HEK293T (cell line): ENCODE results near the gene PPP1R9B.

Experiments
- CTCF ChIA-PET: fragments of 350-600 bp; formaldehyde crosslinking; extraction: SDS; loops from one replicate; lab custom pipeline; 2021; ENCODE audit warnings: antibody characterized with exemption, inconsistent platforms; lab: Yijun Ruan, JAX
- POLR2A ChIA-PET: fragments of 350-600 bp; formaldehyde crosslinking; extraction: SDS; loops from one replicate; lab custom pipeline; 2020; ENCODE audit warnings: antibody characterized with exemption, inconsistent platforms; lab: Yijun Ruan, JAX
- DNase-seq: peaks from one replicate; pipeline ENCODE4 v3.0.0; 2012; ENCODE audit warnings: mixed read lengths; ENCODE audit errors: extremely low spot score
- ARNT ChIP-seq: fragments of 450-650 bp; IDR thresholded peaks from 2 replicates; pipeline ENCODE4 v1.6.1; 2017; ENCODE audit warnings: mild to moderate bottlenecking
- BHLHE40 ChIP-seq: fragments of 450-650 bp; IDR thresholded peaks from 2 replicates; pipeline ENCODE4 v1.6.1; 2016; ENCODE audit warnings: mild to moderate bottlenecking, moderate library complexity, borderline replicate concordance
- CTBP1 ChIP-seq: fragments of 450-650 bp; IDR thresholded peaks from 2 replicates; pipeline ENCODE4 v1.6.1; 2016; ENCODE audit warnings: borderline replicate concordance
- ELF4 ChIP-seq: fragments of 450-650 bp; IDR thresholded peaks from 2 replicates; pipeline ENCODE4 v1.6.1; 2017; ENCODE audit warnings: antibody characterized with exemption
- FOXA1 ChIP-seq: fragments of 450-650 bp; IDR thresholded peaks from 2 replicates; pipeline ENCODE4 v1.6.1; 2016; ENCODE audit warnings: mild to moderate bottlenecking
- FOXK2 ChIP-seq: fragments of 450-650 bp; IDR thresholded peaks from 2 replicates; pipeline ENCODE4 v1.6.1; 2016; ENCODE audit warnings: mild to moderate bottlenecking
- FOXM1 ChIP-seq: fragments of 450-650 bp; IDR thresholded peaks from 2 replicates; pipeline ENCODE4 v1.6.1; 2017; ENCODE audit warnings: mild to moderate bottlenecking, borderline replicate concordance
- HDGF ChIP-seq: fragments of 450-650 bp; IDR thresholded peaks from 2 replicates; pipeline ENCODE4 v1.6.1; 2017; ENCODE audit warnings: antibody characterized with exemption, borderline replicate concordance
- L3MBTL2 ChIP-seq: fragments of 450-650 bp; conservative IDR thresholded peaks from 2 replicates; pipeline ENCODE4 v1.6.1; 2016; ENCODE audit warnings: mild to moderate bottlenecking
- LEF1 ChIP-seq: fragments of 450-650 bp; IDR thresholded peaks from 2 replicates; pipeline ENCODE4 v1.6.1; 2017; ENCODE audit warnings: mild to moderate bottlenecking, borderline replicate concordance
- NFRKB ChIP-seq: fragments of 450-650 bp; IDR thresholded peaks from 2 replicates; pipeline ENCODE4 v1.6.1; 2016; ENCODE audit warnings: mild to moderate bottlenecking, moderate library complexity
- SP1 ChIP-seq: fragments of 450-650 bp; IDR thresholded peaks from 2 replicates; pipeline ENCODE4 v1.6.1; 2017
- SUZ12 ChIP-seq: fragments of 450-650 bp; IDR thresholded peaks from 2 replicates; pipeline ENCODE4 v1.6.1; 2016; ENCODE audit warnings: mild to moderate bottlenecking
- TARDBP ChIP-seq: fragments of 450-650 bp; IDR thresholded peaks from 2 replicates; pipeline ENCODE4 v1.6.1; 2016
- ZNF384 ChIP-seq: fragments of 450-650 bp; IDR thresholded peaks from 2 replicates; pipeline ENCODE4 v1.6.1; 2016
- TF ChIP-seq, protein P1 (sequence below): fragments of 450-650 bp; IDR thresholded peaks from 2 replicates; pipeline ENCODE4 v1.6.1; 2016

PPP1R9B gene

DNA sequence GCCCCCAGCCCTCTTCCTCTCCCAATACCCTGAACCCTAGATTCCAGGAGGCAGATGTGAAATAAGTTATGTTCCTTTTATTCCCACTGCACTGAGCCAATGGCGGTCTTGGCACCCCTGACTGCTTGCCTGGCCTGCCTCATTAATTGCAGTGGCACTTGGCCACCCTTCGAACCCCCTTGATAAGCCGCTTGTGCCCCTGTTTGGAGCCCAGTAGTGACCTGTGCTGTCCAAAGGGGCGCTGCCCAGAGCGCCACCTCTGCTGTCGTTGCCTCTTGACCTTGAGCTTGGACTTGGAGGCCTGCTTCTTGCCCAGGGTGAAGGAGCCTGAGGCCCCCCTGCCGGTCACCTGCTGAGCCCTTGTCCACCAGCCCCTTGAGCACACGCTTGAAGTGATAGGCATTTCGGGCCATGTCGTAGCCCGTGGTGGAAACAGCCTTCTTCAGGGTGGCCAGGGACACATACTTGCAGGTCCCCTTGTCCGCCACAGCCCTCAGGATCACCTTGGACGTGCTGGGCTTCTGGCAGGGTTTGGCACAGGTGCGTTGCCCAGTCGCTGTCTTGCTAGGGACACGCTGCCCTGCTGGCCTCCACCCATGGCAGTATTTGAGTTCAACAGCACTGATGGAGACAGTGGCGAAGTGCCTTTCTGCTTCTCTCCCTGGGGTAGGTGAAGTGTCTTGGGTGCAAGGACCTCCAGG, 21.0 kb upstream of the PPP1R9B start:
- no peak for DNase-seq
- TF ChIP-seq LEF1: no peak
- ChIA-PET POLR2A (interaction anchor here (1.2 to 2.2 kb wide), 2 partner anchors 10 to 20 kb away, joined by 3 to 9 read pairs; no protein-coding TSS in a partner anchor), CTCF (no interaction called here)

DNA sequence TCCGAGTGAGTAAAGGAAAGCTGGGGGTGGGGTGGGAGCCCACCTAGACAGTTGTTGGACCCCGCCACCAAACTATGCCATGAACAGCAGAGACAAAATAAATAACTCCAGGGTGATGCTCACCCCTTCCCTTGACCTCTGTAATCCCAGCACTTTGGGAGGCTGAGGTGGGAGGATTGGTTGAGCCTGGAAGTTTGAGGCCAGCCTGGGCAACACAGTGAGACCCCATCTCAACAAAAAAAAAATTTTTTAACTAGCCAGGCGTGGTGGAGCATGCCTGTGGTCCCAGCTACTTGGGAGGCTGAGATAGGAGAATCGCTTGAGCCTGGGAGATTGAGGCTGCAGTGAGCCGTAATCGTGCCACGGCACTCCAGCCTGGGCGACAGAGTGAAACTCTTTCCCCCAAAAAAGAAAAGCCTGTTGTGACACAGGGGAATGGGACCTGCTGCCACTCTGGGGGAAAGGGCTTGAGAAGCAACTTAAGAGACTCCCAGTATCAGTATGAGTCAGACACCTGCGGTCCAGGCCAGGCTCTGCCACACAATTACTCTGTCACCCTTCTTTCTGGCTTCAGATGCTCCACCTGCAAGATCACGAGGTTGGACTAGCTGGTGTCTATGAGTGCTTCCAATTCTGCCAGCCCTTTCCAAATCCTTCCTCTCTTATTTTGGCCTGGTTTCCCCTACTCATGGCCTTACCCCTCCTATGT, 20.3 kb upstream of the PPP1R9B start:
- ChIA-PET CTCF (interaction anchor here (1.9 kb wide), 1 partner anchor 29 kb away, joined by 13 read pairs; no protein-coding TSS in a partner anchor), POLR2A (interaction anchor here (1.2 to 2.2 kb wide), 2 partner anchors 10 to 19 kb away, joined by 3 to 9 read pairs; no protein-coding TSS in a partner anchor)
- no peak for TF ChIP-seq TARDBP
- TF ChIP-seq ELF4: no peak
- TF ChIP-seq ARNT: no peak
- TF ChIP-seq FOXK2: no peak
- TF ChIP-seq NFRKB: no peak
- TF ChIP-seq LEF1: no peak
- TF ChIP-seq ZNF384: no peak
- TF ChIP-seq SP1: no peak
- TF ChIP-seq, protein P1, sequence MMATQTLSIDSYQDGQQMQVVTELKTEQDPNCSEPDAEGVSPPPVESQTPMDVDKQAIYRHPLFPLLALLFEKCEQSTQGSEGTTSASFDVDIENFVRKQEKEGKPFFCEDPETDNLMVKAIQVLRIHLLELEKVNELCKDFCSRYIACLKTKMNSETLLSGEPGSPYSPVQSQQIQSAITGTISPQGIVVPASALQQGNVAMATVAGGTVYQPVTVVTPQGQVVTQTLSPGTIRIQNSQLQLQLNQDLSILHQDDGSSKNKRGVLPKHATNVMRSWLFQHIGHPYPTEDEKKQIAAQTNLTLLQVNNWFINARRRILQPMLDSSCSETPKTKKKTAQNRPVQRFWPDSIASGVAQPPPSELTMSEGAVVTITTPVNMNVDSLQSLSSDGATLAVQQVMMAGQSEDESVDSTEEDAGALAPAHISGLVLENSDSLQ: no peak
- TF ChIP-seq FOXA1: no peak
- no peak for TF ChIP-seq SUZ12
- no peak for TF ChIP-seq HDGF
- TF ChIP-seq CTBP1: no peak
- TF ChIP-seq BHLHE40: no peak
- no peak for TF ChIP-seq L3MBTL2
- no peak for TF ChIP-seq FOXM1
- DNase-seq: no peak

DNA sequence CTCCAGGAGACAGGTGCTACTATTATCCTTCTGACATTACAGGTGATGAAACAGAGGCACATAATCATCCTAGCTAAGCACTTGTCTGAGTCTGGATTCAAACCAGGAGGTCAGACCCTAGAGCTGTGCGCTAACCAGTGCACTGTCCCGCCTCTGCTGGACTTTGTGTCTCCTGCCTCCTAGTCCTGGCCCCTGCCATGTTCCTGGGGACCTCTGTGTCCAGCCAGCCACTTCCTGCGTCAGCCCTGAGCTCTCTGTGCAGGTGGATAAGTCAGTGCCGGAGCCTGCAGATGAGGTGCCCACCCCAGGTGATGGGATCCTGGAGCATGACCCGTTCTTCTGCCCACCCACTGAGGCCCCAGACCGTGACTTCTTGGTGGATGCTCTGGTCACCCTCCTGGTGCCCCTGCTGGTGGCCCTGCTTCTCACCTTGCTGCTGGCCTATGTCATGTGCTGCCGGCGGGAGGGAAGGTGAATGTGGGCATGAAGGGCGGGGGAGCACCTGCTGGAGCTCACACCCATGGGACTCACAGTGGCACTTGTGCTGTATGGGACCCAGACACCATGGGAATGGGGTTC, 19.5 kb upstream of the PPP1R9B start:
- no peak for TF ChIP-seq ARNT
- no peak for TF ChIP-seq FOXK2
- TF ChIP-seq BHLHE40: no peak
- TF ChIP-seq L3MBTL2: no peak
- TF ChIP-seq FOXM1: no peak
- no peak for TF ChIP-seq ELF4
- TF ChIP-seq LEF1: no peak
- no peak for TF ChIP-seq SUZ12
- TF ChIP-seq CTBP1: no peak
- no peak for TF ChIP-seq TARDBP
- no peak for DNase-seq
- ChIA-PET CTCF (interaction anchor here (0.6 to 2.3 kb wide), 24 partner anchors 8 to 227 kb away, joined by 3 to 33 read pairs (median 6); partner anchors contain the start of genes COL1A1, LRRC59 and TMEM92), POLR2A (interaction anchor here (0.7 to 2.2 kb wide), 6 partner anchors 8 to 47 kb away, joined by 3 to 9 read pairs (median 4); no protein-coding TSS in a partner anchor)

DNA sequence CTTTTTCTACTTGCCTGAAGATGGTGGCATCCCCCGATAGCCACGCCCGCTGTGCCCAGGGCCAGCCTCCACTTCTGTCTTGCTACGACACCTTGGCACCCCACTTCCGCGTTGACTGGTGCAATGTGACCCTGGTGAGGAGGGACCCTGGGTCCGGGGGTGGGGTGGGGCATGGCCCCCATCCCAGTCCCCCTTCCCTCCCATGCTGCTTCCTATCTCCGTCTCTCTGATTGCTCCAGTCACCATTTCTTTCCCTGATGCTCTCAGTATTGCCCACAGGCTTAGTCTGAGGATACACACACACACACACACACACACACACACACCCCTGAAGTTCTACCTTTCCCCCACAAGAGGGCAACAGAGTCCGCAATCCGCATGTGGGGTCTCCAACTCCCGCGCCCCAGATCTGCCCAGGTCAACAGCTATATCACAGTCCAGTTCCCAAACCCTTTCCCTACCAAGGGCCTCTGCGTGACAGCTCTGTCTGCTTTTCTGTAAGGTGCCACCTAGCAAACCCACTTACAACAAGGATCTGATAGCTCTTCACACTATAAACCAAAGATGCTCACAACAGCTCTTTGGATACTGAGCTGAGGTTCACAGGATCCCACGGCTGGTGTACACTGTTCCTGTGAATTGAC, 18.8 kb upstream of the PPP1R9B start:
- DNase-seq: peak; percentile 75
- CTCF ChIA-PET: interaction anchor here (0.6 to 2.3 kb wide), 24 partner anchors 8 to 228 kb away, joined by 3 to 33 read pairs (median 6); partner anchors contain the start of genes COL1A1, LRRC59 and TMEM92
- no peak for TF ChIP-seq LEF1
- POLR2A ChIA-PET: interaction anchor here (0.7 to 2.2 kb wide), 8 partner anchors 8 to 46 kb away, joined by 3 to 9 read pairs (median 4); no protein-coding TSS in a partner anchor

DNA sequence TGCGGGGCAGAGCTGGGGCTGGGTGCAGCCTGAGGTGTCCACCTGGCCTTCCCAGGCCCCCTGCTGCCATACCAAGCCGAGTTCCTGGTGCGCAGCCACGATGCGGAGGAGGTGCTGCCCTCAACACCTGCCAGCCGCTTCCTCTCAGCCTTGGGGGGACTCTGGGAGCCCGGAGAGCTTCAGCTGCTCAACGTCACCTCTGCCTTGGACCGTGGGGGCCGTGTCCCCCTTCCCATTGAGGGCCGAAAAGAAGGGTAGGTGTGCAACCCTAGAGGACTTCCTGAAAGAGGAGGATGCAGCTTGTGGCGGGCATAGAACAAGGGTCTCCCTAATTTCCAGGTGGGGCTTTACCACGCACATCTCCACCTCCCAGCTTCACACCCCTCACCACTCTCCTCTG, 17.8 kb upstream of the PPP1R9B start:
- ChIA-PET POLR2A (interaction anchor here (1.1 to 1.6 kb wide), 3 partner anchors 10 to 32 kb away, joined by 4 to 5 read pairs (median 4); no protein-coding TSS in a partner anchor), CTCF (interaction anchor here (0.9 to 2.3 kb wide), 4 partner anchors 10 to 129 kb away, joined by 3 to 33 read pairs (median 19); no protein-coding TSS in a partner anchor)
- no peak for DNase-seq
- TF ChIP-seq FOXK2: no peak
- TF ChIP-seq LEF1: no peak
- TF ChIP-seq FOXM1: no peak
- TF ChIP-seq SUZ12: no peak
- TF ChIP-seq ARNT: no peak
- TF ChIP-seq FOXA1: no peak
- no peak for TF ChIP-seq L3MBTL2
- TF ChIP-seq TARDBP: no peak
- no peak for TF ChIP-seq ZNF384
- TF ChIP-seq ELF4: no peak
- TF ChIP-seq CTBP1: no peak
- no peak for TF ChIP-seq NFRKB
- no peak for TF ChIP-seq BHLHE40
- TF ChIP-seq HDGF: no peak
- no peak for TF ChIP-seq SP1
- TF ChIP-seq, protein P1: no peak

DNA sequence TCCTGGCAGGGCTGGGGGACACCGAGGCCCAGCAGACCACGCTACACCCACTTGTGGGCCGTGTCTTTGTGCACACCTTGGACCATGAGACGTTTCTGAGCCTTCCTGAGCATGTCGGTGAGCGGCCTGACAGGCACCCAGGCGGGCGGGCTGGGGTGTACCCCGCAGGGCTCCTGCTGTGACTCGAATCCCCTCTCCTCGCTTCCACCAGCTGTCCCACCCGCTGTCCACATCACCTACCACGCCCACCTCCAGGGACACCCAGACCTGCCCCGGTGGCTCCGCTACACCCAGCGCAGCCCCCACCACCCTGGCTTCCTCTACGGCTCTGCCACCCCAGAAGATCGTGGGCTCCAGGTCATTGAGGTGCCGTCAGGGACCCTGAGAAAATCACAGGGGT, 16.9 kb upstream of the PPP1R9B start:
- DNase-seq: no peak
- ChIA-PET POLR2A (interaction anchor here (1.1 kb wide), 1 partner anchor 15 kb away, joined by 4 read pairs; no protein-coding TSS in a partner anchor), CTCF (interaction anchor here (1.3 kb wide), 1 partner anchor 33 kb away, joined by 3 read pairs; no protein-coding TSS in a partner anchor)
- no peak for TF ChIP-seq L3MBTL2
